SU-DHL-6 (cell line): ENCODE data around the gene VDR.

Source experiments
- H2AFZ ChIP-seq: fragments of 200-600 bp; sonication (generic); 2 replicates; pipeline ENCODE4 v1.6.1; 2014; ENCODE audit warnings: low read depth, mild to moderate bottlenecking, moderate library complexity, mixed read lengths, antibody characterized with exemption, low read length; ENCODE audit not compliant: severe bottlenecking
- H3F3A ChIP-seq: fragments of 200-600 bp; shearing (Covaris generic); 2 replicates; pipeline ENCODE4 v1.6.0; 2016; ENCODE audit warnings: antibody characterized with exemption, mild to moderate bottlenecking; ENCODE audit not compliant: insufficient read depth
- H3K27ac ChIP-seq: fragments of 200-600 bp; sonication (generic); 2 replicates; pipeline ENCODE4 v1.5.1; 2016; ENCODE audit warnings: low read depth, mild to moderate bottlenecking, low read length, moderate library complexity, mixed read lengths
- H3K27me3 ChIP-seq: fragments of 200-600 bp; sonication (generic), shearing (Covaris generic); 2 replicates; pipeline ENCODE4 v1.6.0; 2014; ENCODE audit warnings: mild to moderate bottlenecking, low read length
- H3K36me3 ChIP-seq: fragments of 200-600 bp; sonication (generic); 2 replicates; pipeline ENCODE4 v1.6.1; 2014; ENCODE audit warnings: mild to moderate bottlenecking, low read length, mixed read lengths
- H3K4me2 ChIP-seq: fragments of 300-600, 200-600 bp; shearing (Covaris generic), sonication (generic); 2 replicates; pipeline ENCODE4 v1.6.0; 2014; ENCODE audit warnings: low read length, low read depth, mild to moderate bottlenecking; ENCODE audit not compliant: poor library complexity, severe bottlenecking
- H3K4me3 ChIP-seq: fragments of 200-600 bp; sonication (generic); 2 replicates; pipeline ENCODE4 v1.5.1; 2014; ENCODE audit warnings: antibody characterized with exemption, low read length, mild to moderate bottlenecking, mixed read lengths; ENCODE audit not compliant: insufficient read depth, poor library complexity, severe bottlenecking
- H3K79me2 ChIP-seq: fragments of 200-600 bp; sonication (generic); 2 replicates; pipeline ENCODE4 v1.6.1; 2014; ENCODE audit warnings: mild to moderate bottlenecking, low read length, moderate library complexity; ENCODE audit not compliant: insufficient read depth
- H3K9ac ChIP-seq: fragments of 200-600 bp; sonication (generic); 2 replicates; pipeline ENCODE4 v1.7.0; 2014; ENCODE audit warnings: mild to moderate bottlenecking, low read length
- H3K9me2 ChIP-seq: fragments of 200-600 bp; sonication (generic); replicated peaks from 2 replicates; pipeline ENCODE4 v1.6.1; 2014; ENCODE audit warnings: low read length; ENCODE audit not compliant: insufficient read depth
- H3K9me3 ChIP-seq: fragments of 200-600 bp; sonication (generic); 2 replicates; pipeline ENCODE4 v1.6.1; 2014; ENCODE audit warnings: low read length, mixed read lengths; ENCODE audit not compliant: insufficient read depth
- H4K20me1 ChIP-seq: fragments of 200-600 bp; sonication (generic); 2 replicates; pipeline ENCODE4 v1.6.1; 2014; ENCODE audit warnings: low read depth, mild to moderate bottlenecking, antibody characterized with exemption, low read length, moderate library complexity, mixed read lengths
- EZH2phosphoT487 ChIP-seq: fragments of 200-600 bp; sonication (generic), shearing (Covaris generic); conservative IDR thresholded peaks from 2 replicates; pipeline ENCODE4 v1.6.1; 2018; ENCODE audit warnings: mild to moderate bottlenecking, antibody characterized with exemption, low read length, moderate library complexity, mixed read lengths
- TF ChIP-seq, protein P1 (sequence below): fragments of 200-600 bp; sonication (generic); IDR thresholded peaks from one replicate; pipeline ENCODE4 v1.5.1; 2017; ENCODE audit warnings: antibody characterized with exemption, mild to moderate bottlenecking, low read length, moderate library complexity; ENCODE audit not compliant: insufficient read depth, poor library complexity, severe bottlenecking

VDR gene

DNA sequence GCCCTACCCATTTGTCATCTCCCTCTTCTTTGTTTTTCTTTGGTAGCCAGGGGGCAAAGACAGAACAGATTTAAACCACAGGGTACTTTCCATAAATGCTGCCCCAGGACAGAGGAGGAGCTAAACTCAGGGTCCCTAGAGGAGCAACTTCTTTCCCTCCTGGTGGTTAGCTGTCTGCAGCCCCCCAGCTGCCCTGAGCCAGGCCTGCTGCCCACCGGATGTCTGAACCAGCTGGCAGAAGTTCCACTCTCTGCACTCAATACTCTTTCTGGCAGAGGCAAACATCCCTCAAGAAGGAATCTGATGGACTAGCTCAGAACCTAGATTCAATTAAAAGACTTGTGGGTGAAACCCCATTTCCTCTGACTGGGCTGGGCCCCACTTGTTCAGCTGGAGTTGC lies 10.7 kb downstream of the VDR start:
- Histone ChIP-seq H3K79me2 (no peaks in the 10 kb centered on the region), H3K27ac (no peak overlapping the region), H3K4me2 (no peak overlapping the region)

DNA sequence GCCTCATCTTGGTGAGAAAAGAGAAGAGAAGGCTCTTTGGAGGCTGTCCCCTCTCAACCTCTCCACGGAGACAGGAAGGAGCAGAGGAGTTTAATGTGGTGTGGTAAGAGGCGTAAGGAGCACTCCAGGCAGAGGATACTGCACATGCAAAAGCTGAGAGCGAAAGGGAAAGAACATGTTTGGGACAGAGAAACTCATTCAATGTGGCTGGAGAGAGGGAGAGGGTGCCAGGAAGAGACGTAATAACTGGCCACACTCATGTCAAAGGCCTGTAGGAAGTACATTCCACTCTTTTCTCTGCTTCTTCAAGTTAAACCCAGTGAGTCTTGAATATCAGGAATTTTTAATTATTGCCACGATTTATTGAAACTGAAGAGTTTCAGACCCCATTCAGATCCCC lies 12.0 kb downstream of the VDR start:
- Histone ChIP-seq H3K9me2 (no peaks in the 10 kb centered on the region), H3K27me3 (no peaks in the 10 kb centered on the region), H2AFZ (no peak overlapping the region), H3K9me3 (no peaks in the 10 kb centered on the region), H3K36me3 (no peaks in the 10 kb centered on the region), H3K27ac (no peak overlapping the region), H3K4me3 (no peak overlapping the region), H3K9ac (no peak overlapping the region), H3F3A (no peaks in the 10 kb centered on the region), H3K79me2 (no peaks in the 10 kb centered on the region), H4K20me1 (no peaks in the 10 kb centered on the region), H3K4me2 (no peak overlapping the region)
- TF ChIP-seq EZH2phosphoT487 = no peak
- TF ChIP-seq, protein P1, sequence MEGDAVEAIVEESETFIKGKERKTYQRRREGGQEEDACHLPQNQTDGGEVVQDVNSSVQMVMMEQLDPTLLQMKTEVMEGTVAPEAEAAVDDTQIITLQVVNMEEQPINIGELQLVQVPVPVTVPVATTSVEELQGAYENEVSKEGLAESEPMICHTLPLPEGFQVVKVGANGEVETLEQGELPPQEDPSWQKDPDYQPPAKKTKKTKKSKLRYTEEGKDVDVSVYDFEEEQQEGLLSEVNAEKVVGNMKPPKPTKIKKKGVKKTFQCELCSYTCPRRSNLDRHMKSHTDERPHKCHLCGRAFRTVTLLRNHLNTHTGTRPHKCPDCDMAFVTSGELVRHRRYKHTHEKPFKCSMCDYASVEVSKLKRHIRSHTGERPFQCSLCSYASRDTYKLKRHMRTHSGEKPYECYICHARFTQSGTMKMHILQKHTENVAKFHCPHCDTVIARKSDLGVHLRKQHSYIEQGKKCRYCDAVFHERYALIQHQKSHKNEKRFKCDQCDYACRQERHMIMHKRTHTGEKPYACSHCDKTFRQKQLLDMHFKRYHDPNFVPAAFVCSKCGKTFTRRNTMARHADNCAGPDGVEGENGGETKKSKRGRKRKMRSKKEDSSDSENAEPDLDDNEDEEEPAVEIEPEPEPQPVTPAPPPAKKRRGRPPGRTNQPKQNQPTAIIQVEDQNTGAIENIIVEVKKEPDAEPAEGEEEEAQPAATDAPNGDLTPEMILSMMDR = no peak

More for the DNA sequence above, 10.7 kb downstream of the VDR start:
- Histone ChIP-seq H3F3A (no peaks in the 10 kb centered on the region), H3K9me3 (no peaks in the 10 kb centered on the region), H3K9me2 (no peaks in the 10 kb centered on the region), H3K36me3 (no peaks in the 10 kb centered on the region), H4K20me1 (0 out of 2 replicates have a peak, but pooled peaks cover 2% of the 10 kb centered on the region), H3K4me3 (no peak overlapping the region), H3K9ac (no peak overlapping the region), H3K27me3 (no peaks in the 10 kb centered on the region), H2AFZ (no peak overlapping the region)
- TF ChIP-seq, protein P1 = no peak
- no peak for TF ChIP-seq EZH2phosphoT487

DNA sequence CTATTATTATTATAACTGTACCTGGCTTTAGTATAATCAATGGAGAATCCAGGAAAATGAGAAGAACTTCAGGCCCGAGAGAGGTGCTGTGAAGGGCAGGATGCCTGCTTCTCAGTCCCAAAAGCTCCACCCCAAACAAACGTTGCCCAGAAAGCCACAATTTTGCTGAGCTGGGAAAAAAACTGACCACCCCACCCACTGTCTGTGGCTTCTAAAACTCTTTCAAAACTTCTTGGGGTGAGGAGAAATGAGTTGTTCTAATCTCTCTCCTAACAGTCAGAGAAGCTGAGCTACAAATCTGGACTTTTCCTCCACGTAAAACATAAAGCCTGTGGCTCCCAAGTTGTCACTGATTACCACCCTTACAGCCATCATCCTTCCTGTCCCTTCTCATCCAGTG lies 13.4 kb downstream of the VDR start:
- H3K27ac ChIP-seq = no peak overlapping the region

More for the DNA sequence above, 13.4 kb downstream of the VDR start:
- Histone ChIP-seq H3K4me2 (no peak overlapping the region), H3K9me3 (no peaks in the 10 kb centered on the region), H3K79me2 (no peaks in the 10 kb centered on the region), H3K9ac (no peak overlapping the region), H2AFZ (no peak overlapping the region), H3K9me2 (no peaks in the 10 kb centered on the region), H3K27me3 (no peaks in the 10 kb centered on the region), H3F3A (no peaks in the 10 kb centered on the region), H3K4me3 (no peak overlapping the region), H4K20me1 (no peaks in the 10 kb centered on the region), H3K36me3 (no peaks in the 10 kb centered on the region)
- TF ChIP-seq EZH2phosphoT487 = no peak
- TF ChIP-seq, protein P1 = no peak
